ENCODE results near the gene HMGN1.

GRCh38 chr21:39340687-39341086, 8.2 kb downstream of the HMGN1 start:
- TF ChIP-seq CTCF (IDR thresholded peaks at IDR 0.05) (no peak), POLR2A (IDR thresholded peaks at IDR 0.05) (no peak)

Measured in right lobe of liver (tissue), 4 donors.